ENCODE results near the gene CDC16.

GRCh38 chr13:114319441-114319913 lies 84.8 kb downstream of the CDC16 start:
- TF ChIP-seq CTCF (conservative IDR thresholded peaks at IDR 0.05) (no peak), ZFX (IDR thresholded peaks at IDR 0.05) (no peak)
